CD4-positive, alpha-beta T cell treated with Interleukin-15 for 1 hour (primary cell): ENCODE results near the gene KIR2DL1.
"Not testable (repeated sequence)": the region's sequence is repeated elsewhere in the genome, so short reads cannot be mapped to it uniquely, and the experiment has no call there.

Source experiments
- DNase-seq: peaks from one replicate; pipeline ENCODE4 v3.0.0-alpha.2; 2020

KIR2DL1 gene

GRCh38 chr19:54824416-54824815 lies 54.8 kb downstream of the KIR2DL1 start:
- not testable (repeated sequence) for DNase-seq

- peak; percentile 71 for DNase-seq
Observed at GRCh38 chr19:54825326-54825725, 55.7 kb downstream of the KIR2DL1 start.

- not testable (repeated sequence) for DNase-seq
Observed at GRCh38 chr19:54828064-54828463, 58.5 kb downstream of the KIR2DL1 start.

- DNase-seq = not testable (repeated sequence)
Observed at GRCh38 chr19:54832496-54832895, 62.9 kb downstream of the KIR2DL1 start, which contains the start of gene KIR2DS4. Gene KIR2DS4 (plus strand): TSS chr19:54832676.
